Suprapubic skin (tissue), 4 donors: Measurements from ENCODE around the gene CD47.

Source experiments
- POLR2A ChIP-seq, 2 donors: fragments of 450-650 bp; IDR thresholded peaks; one replicate each; pipeline ENCODE4 v1.6.1; 2017; ENCODE audit warnings: antibody characterized with exemption in 2 of 2, mild to moderate bottlenecking in 2 of 2, moderate library complexity in 2 of 2
- POLR2AphosphoS5 ChIP-seq, 3 donors: sonication (generic); formaldehyde crosslinking; IDR thresholded peaks; one replicate each; pipeline ENCODE4 v1.6.1; 2017; ENCODE audit warnings: antibody characterized with exemption in 3 of 3
- TF ChIP-seq, protein P1 (sequence below), 2 donors: fragments of 200-600 bp in 1 of 2; fragments of 450-650 bp in 1 of 2; sonication (generic) in 1 of 2; IDR thresholded peaks; one replicate each; pipeline ENCODE4 v1.5.1; 2016 to 2019; ENCODE audit warnings: antibody characterized with exemption in 2 of 2, mild to moderate bottlenecking in 1 of 2, moderate library complexity in 1 of 2

GRCh38 chr3:108088697-108089096 lies 2.1 kb downstream of the CD47 start:
- TF ChIP-seq, protein P1, sequence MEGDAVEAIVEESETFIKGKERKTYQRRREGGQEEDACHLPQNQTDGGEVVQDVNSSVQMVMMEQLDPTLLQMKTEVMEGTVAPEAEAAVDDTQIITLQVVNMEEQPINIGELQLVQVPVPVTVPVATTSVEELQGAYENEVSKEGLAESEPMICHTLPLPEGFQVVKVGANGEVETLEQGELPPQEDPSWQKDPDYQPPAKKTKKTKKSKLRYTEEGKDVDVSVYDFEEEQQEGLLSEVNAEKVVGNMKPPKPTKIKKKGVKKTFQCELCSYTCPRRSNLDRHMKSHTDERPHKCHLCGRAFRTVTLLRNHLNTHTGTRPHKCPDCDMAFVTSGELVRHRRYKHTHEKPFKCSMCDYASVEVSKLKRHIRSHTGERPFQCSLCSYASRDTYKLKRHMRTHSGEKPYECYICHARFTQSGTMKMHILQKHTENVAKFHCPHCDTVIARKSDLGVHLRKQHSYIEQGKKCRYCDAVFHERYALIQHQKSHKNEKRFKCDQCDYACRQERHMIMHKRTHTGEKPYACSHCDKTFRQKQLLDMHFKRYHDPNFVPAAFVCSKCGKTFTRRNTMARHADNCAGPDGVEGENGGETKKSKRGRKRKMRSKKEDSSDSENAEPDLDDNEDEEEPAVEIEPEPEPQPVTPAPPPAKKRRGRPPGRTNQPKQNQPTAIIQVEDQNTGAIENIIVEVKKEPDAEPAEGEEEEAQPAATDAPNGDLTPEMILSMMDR (IDR thresholded peaks at IDR 0.05): no peak
- TF ChIP-seq POLR2A (IDR thresholded peaks at IDR 0.05) (no peak), POLR2AphosphoS5 (IDR thresholded peaks at IDR 0.05) (no peak)
